ENCODE results near the gene IFT74.

- no peak for TF ChIP-seq POLR2A (IDR thresholded peaks at IDR 0.05; ENCODE audit: low read length)
- TF ChIP-seq GATA1 (IDR thresholded peaks at IDR 0.05; ENCODE audit: low read depth, low read length) = no peak
Measured at GRCh38 chr9:27003426-27004077, 47.3 kb downstream of the IFT74 start.
